ENCODE results near the gene AASS. TPM values are rescaled to one million over a fixed set of nuclear protein-coding genes. Genes with fewer than 3 reads are reported as not detected.

The AASS gene
- total RNA-seq, 1 experiment from 2014 or later = 10.7 TPM

DNA sequence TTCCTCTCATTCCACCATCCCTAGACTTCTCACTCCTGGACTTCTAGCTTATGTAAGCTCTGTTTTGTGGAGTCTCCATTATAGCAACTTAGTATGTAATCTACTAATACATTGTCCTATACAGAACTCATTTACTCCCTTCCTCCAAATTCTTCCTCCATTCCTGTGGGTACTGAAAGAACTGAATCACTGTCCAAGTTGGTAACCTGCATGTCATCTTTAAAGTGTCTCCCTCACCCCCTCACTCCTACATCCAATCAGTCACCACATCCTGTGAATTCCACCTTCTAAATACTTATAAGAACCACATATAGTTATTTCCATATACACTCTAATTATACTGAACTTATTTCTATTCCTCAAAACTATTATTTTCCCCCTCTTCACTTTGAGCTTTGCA lies 20.3 kb downstream of the AASS start:
- DNase-seq (ENCODE audit: low read depth) = peak; percentile 44

DNA sequence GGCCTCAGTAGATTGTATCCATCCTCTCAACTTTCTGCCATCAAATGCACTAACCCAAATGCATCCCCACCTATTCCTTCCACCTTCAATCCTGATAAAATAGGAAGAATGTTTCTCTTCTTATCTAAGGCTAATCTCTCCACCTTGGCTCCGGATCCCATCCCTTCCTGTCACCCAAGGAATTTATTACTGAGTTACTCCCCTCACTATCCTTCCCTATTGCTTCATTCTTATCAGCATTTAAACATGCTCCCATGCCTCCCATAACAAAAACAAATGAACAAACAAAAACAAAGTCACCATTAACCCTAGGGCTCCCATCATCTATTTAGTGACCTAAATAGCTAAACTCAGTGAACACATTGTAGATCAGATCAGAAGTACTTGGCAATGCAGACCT lies 25.3 kb downstream of the AASS start:
- no peak for DNase-seq (ENCODE audit: low read depth)

DNA sequence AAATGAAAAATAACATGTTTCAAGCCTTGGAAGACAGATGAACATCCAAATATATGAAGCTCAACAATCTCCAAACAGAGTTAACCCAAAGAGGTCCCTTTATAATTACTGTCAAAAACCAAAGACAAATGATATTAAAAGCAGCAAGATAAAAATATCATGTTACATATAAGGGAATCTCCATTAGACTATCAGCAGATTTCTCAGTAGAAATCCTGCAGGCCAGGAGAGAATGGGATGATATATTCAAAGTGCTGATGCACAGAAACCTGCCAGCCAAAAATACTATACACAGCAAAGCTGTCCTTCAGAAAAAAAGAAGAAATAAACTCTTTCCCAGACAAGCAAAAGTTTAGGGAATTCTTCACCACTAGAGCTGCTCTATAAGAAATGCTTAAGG lies 41.0 kb downstream of the AASS start:
- DNase-seq (ENCODE audit: low read depth) = no peak

DNA sequence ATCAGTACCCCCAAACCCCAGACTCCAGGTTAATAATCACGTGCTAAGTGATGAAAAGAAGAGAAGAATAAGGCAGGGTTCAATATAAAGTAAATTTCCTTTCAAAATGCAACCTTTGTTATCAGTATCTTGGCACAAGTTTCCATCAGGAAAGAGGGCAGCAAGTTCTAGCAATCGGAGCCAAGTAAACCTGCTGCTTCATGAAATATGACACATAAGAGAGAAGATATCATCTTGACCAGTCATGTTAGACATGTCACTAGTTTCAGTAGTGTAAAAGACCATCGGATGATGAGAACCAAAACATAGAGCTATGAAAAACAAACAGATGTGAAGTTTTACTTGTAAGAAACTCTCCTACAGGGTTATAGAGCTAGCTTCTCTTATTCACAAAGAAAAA lies 44.0 kb downstream of the AASS start:
- no peak for DNase-seq (ENCODE audit: low read depth)

DNA sequence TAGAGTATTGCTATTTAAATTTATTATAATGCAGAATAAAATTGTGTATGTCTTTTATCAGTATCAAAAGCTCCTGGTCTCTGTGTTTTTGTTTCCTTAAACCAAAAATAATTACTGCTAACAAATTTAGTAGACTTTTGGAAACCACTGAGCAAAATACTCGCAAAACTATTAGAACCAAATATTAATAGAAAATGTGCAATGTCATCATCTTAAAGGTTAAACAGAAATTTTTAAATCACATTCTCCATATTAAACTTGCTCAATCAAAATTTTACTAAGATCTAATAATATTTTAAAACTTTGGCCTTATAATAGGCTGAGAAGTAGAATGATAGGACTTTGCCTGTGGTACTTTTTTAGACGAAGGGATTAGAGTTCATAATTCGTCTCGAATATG lies 48.4 kb downstream of the AASS start:
- no peak for DNase-seq (ENCODE audit: low read depth)

DNA sequence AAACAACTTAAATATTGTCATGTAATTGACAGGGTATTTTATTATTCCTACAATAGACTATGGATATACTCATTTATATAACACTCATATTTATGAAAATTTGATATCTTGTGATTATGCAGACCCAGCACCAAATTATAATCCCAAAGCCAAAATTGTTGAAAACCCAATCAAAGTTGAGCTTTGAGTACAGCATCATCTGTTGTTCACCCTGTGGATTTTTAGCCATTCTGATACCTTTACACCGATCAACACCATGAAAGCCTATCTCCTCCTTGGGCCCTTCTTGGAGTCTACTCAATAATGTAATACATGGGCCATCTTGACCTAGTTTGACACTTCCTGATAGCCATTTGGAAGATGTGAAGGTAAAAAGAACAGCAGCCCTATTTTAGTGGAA lies 49.5 kb downstream of the AASS start:
- no peak for DNase-seq (ENCODE audit: low read depth)

DNA sequence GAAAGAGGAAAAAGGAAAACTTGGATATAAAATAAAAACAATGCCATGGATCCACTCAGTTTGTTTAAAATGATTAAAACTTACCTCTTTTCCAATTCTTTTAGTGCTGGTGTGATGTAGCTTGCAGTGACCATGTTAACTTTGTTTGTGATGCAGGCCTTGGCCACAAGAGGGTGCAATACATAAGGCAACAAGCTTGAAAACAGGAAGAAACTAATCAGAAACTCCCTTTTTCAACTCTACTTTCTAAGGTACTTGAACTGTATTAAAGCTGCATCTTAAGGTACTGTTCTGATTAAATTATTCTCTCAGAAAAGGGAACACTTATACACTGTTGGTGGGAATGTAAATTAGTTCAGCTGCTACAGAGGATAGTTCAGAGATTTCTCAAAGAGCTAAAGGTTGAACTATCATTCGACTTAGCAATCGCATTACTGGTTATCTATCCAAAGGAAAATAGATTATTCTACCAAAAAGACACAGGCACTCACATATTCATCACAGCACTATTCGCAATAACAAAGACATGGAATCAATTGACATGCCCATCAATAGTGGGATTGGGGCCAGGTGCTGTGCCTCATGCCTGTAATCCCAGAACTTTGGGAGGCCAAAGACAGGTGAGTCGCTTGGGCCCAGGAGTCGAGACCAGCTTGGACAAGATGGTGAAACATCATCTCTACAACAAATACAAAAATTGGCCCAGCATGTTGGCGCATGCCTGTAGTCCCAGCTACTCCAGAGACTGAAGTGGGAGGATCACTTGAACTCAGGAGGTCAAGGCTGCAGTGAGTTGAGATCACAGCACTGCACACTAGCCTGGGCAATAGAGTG lies 50.9 kb downstream of the AASS start:
- peak; percentile 68 for DNase-seq (ENCODE audit: low read depth)

DNA sequence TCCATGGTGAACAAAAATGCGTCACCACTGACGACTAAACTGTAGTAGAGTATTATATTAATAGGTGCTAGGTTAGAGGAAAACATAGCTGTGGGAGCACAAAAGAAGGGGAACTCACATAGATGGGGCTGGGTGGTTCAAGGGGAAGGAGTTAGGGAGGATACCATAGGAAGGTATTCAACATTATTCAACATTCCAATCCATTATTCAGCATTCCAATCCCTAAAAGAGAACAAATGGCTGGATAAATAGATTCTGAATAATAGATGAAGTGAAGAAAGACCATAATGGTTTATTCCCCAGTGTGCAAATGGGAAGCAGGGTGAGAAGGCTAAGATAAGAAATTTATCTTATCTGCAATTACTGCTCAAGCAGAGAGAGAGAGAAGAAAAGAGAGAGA lies 61.4 kb downstream of the AASS start:
- no peak for DNase-seq (ENCODE audit: low read depth)

DNA sequence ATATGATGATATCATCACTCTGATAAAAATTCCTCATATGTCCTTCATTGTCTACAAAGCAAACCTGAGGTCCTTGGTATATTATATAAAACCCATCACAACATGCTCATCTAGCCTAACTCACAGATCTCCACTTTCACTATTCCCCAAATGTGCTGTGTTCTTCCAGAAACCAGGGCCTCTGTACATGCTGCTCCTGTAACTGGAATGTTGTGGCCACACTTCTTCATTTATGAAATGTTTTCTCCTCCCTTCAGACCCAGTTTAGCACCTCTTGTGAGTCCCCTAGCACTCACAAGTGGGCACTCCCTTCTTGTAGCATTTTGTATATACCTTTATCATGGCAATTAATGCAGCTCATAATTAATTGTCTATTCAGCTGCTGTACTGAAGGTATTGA lies 61.9 kb downstream of the AASS start:
- no peak for DNase-seq (ENCODE audit: low read depth)

DNA sequence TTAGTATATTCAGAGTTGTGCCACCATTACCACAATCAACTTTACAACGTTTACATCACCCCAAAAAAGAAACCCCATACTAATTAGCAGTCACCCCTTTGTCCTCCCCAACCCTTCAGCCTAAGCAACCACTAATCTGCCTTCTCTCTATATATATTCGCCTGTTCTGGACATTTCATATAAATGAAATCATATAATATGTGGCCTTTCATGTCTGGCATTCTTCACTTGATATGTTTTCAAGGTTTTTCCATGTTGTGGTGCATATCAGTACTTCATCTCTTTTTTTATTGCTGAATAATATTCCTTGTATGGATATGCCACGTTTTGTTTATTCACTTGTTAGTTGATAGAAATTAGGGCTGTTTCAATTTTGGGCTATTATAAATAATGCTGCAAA lies 70.4 kb downstream of the AASS start:
- DNase-seq (ENCODE audit: low read depth) = no peak

DNA sequence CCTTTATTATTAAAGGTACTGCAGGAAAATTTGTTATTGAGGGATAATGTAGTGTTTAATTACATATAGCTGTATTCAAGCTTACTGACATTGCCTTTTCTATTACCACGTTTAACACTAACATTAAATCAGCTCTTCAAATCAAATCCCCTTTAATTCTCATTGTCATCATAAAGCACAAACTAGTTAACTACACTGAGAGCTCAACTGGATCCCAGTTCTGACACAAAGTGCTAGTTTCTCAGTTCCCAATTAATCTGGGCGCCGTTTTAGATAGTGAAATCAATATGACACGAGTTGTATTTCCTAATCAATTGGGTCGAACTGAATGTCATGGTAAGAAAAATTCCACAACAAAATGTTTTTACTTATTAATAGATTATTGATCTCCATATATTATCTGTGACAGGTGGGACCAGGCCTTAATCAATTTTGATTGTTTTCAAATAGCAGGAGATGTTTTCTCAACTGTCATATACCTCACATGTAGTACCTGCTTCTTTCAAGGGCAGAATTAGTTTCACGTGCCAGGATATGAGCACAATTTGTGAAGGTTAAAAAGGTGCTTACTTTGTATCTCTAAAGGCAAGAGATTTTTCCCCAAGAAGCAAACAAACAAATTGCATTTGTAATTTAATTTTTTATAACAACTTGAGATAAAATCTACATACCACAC lies 71.0 kb downstream of the AASS start:
- no peak for DNase-seq (ENCODE audit: low read depth)

DNA sequence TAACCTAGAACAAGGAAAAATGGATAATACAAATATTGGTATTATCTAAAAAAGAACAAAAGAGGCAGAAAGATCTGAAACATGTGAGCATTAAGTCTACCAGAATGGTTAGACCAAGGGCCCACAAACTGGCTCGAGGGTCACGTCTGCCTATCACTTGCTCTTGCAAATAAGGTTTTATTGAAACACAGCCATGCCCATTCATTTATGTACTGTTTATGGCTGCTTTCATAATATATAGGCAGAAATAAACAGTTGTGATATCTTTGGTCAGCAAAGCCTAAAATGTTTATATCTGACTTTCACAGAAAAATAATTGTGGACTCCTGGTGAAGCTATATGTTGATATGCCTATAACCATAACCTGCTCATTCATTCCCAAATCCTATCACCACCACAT lies 71.8 kb downstream of the AASS start:
- no peak for DNase-seq (ENCODE audit: low read depth)

DNA sequence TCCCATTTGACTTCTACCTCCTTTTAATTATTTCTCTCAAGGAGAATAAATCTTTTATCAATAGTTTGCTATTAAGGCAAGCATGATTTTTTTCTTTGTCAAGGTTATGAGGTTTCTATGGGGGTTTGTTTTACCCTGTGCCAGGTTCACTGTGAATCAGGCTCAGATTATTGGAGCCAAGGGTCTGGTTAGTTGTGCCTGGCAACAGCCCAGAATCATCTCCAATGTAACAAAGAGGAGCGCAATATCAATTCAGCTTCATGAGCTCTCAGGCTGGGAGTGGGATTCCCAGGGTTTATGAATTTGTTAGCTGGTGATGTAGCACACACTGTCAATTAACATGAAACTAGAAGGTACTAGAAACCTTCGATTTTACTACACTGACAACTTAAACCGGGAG lies 73.2 kb downstream of the AASS start:
- DNase-seq (ENCODE audit: low read depth) = no peak

DNA sequence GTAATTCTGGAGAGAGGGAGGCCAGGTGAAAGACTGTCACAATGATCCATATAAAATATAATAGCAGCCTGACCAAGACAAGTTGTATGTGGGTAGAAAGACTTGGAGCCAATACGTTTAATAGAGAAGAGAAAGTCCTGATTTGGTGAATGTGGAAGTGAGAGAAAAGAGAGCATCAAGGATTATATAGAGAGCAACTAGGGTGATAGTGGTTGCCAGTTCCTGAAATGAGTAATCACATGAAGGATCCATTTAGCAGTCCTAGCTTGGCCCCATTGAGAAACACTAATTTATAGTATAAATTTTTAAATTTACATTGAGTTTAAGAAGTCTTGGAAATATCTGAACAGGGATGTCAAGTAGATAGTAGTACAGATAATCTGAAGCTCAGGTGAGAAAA lies 74.0 kb downstream of the AASS start:
- DNase-seq (ENCODE audit: low read depth) = no peak

DNA sequence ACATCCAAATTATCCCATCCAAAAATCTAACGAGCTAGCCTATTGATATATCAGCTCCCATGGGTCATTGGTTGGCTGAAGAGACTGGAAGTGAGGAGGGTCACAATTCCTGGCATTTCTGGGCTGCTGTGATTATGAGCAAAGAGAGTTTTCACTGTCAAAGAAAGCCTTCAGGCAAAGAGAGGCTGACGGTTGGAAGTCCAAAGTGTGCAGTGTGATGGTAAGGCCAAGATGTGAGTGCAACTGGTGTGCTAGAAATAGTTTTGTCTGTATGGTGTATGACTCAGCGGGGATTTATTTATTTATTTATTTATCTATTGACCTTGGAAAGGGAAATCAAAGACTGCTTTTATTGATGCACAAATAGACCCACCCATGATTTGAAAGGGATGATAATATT lies 75.0 kb downstream of the AASS start:
- DNase-seq (ENCODE audit: low read depth) = no peak

DNA sequence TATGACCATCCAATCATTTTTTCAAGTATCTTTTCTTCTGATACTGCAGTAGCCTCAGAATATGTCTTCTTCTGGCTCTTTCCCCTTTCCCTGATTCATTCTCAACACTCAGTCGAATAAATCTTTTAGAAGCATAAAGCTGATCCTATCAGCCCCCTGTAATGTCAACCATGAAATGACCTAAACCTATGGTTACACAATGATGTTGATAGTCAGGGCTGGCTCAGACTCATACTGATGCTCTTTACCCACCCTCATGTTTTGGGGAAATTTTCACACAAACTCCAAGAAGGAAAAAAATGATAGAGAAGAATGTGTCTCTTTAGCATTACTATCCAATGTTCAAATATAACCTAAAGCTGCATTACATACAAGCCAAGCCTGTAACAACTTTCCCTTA lies 76.0 kb downstream of the AASS start:
- no peak for DNase-seq (ENCODE audit: low read depth)

DNA sequence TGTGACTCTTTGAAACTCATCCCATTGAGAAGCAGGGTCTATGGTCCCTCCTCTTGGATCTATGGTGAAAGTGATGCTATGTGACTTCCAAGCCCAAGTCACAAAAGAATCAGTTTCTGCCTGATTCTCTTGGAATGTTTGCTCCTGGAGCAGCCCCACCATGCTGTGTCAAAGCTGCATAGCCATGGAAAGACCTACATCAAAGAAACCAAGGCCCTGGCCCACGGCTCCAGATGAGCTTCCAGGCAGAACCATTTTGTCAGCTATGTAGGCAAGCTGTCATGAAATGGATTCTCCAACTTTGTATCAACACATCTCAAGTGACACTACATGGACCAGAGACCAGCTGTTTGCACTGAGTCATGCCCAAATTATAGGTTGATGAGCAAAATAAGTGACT lies 77.0 kb downstream of the AASS start:
- DNase-seq (ENCODE audit: low read depth) = no peak

DNA sequence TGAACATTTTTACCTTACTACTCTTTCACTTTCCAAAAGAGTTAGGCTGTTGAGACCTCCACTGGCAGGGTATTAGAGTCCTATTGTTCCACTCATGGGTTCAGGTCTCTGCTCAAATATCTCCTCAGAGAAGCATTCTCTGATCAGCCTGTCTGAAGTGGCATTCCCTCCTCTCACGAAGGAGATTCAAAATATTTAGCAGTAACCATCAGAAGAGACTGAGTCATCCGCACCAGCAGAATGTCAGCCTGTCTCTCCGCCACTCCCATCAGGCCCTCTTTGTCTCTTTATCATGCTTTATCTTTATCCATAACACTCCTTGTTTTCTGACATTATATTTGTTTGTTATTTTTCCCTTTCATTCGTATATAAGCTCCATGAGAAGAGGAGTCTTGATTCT lies 79.1 kb downstream of the AASS start:
- DNase-seq (ENCODE audit: low read depth) = peak; percentile 5

DNA sequence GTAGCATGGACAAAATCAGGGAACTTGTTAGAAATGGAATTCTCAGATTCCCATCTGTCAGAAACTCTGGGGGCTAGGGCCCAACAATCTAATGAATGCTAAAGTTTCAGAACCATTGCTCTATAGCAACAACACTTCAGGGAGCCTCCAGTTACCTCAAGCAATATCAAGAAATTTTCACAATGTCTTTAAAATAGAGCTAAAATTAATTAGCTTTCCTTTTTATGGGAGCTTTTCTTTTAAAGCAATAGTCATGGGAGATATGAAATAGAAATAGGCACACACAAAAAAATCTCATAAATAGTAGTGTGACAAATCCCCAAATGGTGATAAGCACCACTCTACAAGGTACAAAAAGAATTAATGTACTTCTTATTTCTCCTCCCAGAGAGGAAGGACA lies 80.9 kb downstream of the AASS start:
- no peak for DNase-seq (ENCODE audit: low read depth)

DNA sequence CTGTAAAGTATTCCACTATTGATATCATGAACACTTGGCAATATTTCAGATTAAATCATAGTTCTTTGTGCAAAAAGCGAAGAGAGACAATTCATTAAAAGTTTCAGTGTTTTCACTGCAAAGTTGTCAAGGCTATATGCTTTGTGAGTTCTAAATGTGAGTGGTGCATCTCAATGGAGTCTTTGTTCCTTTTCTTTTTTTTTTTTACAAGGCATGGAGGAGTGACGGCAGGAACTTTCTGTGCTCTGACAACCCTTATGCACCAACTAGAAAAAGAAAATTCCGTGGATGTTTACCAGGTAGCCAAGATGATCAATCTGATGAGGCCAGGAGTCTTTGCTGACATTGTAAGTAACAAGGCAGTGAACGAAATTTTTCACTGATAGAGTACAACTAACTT lies 84.5 kb downstream of the AASS start:
- DNase-seq (ENCODE audit: low read depth) = no peak

DNA sequence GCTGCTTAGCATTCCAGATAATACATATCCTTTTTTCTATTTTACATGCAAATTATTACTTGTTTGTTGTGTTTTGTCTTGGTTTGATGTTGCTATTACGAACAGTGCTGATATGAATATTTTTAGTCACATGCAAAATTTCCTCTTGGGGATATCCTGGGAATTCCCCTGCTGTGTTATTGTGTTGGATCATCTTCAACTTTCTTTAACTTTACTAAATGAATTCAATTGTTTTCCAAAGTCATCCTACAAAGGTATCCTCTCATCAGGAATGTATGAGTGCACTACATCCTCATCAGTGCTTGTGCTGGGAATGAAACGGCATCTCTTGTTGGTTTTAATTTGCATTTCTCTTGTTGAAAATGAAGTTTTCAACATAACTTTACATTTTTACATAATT lies 87.1 kb downstream of the AASS start:
- DNase-seq (ENCODE audit: low read depth) = no peak

DNA sequence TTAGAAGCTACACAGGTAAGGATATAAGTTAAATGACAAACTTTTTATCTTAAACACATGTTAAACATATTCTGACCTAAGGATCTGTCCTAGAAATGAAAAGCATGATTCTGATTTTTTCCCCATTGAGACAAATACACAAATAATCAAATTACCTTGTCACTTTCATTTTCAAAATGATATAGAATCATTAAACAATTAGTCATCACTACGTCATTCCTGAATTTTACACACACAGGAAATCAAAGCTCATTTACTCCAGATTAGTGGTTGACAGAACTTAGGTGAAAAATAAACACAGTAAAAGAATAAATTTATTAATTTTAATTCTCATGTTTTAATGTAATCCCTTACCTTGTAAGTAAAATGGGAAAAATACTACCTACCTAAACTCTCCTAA lies 89.0 kb downstream of the AASS start:
- peak; percentile 21 for DNase-seq (ENCODE audit: low read depth)

DNA sequence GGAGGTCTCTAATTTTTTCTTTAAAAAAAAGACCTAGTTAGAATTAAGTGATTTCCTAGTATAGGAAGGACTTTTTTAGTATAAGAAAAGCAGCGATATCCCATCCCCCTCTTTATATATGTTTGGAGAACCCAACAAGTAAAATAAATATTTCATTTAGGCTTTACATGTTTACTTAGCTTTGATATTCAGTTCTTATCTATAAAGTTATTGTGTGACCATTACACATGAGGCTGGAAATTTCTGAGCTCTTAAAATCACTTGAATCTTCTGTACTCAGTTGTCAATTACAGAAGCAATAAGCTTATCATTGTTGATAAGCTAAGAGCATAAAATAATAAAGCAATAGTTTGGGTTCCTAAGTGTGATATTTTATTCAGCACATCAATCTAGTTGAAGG lies 89.7 kb downstream of the AASS start:
- no peak for DNase-seq (ENCODE audit: low read depth)
